ENCODE data around the gene PNKP.

The PNKP gene

DNA sequence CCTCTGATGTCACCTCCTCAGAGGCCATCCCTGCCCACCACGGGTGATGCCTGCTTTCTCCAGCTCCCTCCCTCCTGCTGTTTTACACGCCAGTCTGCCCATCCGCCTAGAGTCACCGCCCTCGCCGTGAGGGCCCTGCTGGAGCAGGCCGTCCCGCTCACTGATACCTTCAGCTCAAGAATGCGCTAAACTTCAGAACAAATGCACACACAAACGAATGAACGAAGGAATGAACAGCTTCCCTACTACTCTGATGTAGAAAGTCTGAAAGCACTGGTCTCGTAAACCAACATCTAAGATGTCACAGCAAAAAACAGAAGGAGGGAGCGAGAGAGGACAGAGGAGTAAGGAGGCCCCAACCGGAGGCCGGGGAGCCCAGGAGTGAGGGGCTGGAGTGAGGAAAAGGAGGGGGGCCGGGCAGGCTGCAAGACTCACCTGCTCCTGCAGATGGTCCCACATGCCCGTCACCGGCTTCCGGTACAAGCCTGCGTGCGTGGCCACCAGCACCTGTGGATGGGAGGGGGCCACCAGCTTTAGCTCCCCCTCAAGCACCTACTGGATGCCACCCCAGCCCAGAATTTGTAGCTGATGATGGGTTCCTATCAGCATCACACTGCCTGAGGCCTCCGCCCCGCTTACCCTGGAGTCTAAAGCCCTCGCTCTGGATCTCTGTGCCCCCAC, 4.0 kb downstream of the PNKP start:
- no peak overlapping the region for H3K4me3 ChIP-seq
- H3K27ac ChIP-seq, result no peak overlapping the region

DNA sequence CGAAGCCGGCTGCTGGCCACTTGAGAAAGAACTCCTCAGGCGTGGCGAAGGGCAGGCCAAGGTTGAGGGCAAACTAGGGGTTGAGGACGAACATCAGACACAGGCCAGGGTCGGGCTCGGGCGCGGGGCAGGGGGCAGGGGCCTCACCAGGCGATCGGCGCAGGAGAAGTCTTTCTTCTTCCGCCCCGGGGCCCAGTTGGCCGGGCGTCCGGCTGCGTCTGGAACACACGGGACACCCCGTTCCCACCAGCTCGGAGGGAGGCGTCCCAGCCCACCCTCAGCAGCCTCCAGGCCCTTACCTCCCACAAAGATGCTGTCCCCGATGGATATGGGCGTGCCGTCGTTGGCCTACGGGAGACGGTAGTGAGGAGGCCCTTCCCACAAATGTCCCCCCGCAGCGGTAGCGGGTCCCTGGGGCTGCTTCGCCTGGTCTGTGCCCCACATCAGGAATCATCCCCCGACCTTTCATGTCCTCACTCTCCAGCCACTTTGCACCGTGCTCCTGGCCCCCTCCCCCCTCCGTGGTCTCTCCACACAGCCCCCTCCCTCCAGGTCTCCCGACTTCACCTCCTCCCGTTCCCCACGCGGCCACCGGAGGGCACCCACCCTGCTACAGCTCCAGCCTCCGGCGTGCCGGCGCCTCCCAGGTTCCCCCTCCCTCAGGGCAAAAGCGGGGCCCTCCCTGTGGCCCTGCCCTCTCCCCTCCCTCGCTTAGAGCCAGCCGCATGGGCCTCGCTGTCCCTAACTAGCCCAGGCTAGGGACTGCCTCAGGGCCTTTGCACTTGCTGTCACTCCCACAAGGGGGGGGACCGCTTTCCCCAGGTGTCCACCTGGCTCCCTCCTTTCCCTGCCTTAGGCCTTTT, 4.8 kb downstream of the PNKP start:
- no peak overlapping the region for H3K4me3 ChIP-seq
- H3K27ac ChIP-seq, result no peak overlapping the region

DNA sequence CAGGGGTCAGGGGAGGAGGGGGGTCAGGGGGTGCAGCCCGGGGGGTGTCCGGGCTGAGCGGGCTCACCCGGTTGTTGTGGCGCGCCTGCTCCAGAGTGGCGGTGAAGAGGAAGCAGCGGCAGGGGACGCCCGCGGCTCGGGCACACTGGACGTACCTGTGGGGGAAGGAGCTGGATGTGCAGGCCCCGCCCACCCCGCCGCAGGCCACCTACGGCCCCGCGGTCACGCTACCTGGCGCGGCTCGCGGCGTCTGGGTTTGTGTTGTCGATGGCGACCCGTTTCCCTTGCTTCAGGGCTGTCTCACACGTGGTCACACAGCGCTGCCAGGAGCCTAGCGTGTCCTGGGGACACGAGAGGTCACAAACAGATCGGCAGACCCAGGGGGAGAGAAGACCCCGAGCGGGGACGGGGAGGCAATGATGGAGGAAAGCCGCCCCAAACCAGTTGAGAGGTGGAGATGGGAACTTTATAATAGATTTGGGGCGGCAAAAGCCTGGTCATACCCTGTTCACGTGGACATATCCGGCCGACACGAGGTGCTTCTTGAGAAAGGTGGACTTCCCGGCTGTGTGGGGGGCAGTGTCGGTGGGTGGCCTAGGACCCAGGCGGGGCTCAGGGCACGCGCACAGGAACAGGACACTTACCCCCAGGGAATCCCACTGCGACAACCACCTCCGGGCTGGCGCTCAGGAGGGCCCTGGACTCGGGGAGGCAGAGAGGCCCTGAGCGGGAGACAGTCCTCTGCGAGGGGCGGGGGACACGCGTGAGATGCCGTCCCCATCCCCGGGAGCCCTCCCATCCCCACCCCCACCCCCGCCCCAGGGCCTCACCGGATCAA, 5.6 kb downstream of the PNKP start:
- no peak overlapping the region for H3K4me3 ChIP-seq
- peak overlapping the region in 3 of 21 experiments; percentile 6 to 31 (median 14) for H3K27ac ChIP-seq

DNA sequence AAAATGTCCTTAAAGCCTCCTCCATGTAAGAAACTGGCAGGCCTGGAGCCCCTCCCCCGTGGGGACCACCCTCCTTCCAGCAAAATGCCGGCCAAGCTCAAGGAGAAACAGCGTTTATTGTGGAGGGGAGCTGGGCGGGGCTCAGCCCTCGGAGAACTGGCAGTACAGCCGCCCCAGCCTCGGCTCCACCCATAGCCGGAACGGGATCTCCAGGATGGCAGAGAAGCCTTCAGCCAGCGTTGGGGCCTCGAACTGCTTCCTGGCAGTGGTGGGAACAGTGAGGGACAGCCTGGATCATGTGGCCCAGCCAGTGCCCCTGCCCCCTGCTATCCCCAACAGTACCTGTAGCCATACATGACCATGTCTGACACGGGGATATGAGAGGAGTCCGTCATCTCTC, 6.3 kb downstream of the PNKP start:
- Histone ChIP-seq H3K4me3 (no peak overlapping the region), H3K27ac (peak overlapping the region in 6 of 21 experiments; percentile 6 to 31 (median 17))

DNA sequence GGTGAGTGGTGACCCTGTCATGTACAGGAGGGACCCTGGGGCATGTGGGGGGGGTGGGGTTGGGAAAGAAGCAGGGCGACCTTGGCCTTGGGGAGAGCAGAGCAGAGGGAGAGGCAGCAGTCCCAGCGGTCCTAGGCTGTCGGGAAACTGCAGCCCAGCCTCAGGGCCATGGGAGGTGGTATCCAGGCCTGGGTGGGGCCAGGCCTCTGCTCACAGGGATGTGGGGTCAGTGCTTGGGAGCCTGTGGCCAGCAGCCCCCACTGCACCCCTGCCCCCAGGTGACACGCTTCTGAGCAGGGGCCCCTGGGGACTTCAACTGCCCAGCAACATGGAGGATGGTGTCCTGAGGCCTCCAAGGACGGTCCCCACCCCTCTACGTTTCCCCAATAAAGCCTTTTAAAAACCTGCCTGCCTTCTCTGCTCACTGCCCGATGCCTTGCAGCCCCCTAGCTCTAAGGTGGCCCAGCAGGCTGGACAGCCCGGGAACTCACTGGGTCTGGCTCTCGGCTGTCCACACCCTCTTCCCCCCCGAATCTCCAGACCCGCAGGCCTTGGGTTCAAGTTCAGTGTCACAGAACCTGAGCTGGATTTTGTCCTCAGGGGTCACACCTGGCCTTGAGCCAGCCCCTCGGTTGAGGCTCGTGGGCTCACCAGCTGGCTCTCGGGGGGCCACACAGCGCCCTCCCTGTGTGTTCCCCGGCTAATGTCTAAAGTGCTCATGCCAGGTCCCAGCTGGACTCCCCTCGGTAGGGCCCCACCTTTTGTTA, 6.9 kb downstream of the PNKP start:
- H3K27ac ChIP-seq, result peak overlapping the region in 7 of 21 experiments; percentile 6 to 32 (median 20)

DNA sequence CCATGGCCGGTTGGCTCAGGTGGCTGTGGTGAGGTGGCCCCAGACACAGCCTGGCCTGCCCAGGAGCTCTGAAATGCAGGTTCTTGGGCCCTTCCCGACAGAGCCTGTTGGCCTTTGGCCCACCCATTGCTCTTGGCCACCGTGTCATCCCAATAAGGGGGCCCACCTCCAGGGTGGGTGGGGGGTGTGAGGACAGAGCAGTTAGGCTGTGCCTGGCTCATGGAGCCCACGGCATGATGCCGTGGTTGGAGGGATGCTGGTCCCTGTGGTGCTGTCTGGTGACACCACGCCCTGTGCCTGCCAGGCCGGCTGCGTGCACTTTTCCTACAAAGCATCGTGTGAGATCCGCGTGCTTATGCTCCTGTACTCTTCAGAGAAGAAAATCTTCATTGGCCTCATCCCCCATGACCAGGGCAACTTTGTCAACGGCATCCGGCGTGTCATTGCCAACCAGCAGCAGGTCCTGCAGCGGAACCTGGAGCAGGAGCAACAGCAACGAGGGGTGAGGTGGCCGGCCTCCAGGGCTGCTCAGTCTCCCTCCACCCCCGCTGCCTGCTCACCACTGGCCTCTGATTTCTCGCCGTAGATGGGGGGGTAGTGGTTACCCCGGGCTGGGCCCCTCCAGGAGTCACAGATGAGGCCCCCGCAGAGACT, 7.6 kb downstream of the PNKP start:
- peak overlapping the region in 1 of 21 experiments; percentile 32 for H3K27ac ChIP-seq

More for the DNA sequence above, 6.9 kb downstream of the PNKP start:
- no peak overlapping the region for H3K4me3 ChIP-seq

DNA sequence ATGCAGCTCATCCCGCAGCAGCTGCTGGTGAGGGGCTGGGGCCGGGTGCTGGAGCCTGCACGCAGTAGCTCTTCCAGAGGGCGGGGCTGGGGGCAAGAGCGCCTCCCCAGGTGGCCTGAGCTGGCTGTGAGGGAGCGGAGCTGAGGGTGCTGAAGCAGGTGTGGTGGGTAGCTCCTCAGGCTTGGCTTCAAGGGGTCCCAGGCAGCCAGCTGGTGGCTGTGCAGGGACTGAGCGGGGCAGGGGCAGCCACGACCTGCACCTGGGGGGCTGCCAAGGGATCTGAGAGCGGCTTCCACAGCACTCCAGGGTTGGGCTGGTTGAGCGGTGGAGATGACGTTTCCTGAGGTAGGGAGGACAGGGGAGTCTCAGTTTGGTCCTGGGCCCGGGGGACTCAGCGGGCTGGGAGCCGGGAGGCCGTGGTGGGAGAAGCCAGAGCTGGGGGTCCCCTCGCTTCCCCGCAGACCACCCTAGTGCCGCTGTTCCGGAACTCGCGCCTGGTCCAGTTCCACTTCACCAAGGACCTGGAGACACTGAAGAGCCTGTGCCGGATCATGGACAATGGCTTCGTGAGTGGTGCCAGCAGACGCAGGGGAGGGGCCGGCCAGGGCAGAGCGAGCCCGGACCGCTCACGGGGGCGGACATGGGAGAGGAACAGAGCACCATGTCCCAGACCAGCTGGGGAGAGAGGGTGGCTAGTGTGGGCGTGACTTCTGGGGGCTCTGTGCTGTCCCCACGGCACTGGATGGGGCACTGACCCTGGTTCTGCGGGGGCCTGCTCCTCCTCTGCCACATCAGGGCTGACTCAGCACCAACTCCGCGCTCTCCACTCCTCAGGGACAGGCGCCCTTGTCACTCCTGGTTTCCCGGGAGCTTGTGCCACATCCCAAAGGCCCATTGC, 9.0 kb downstream of the PNKP start:
- H3K4me3 ChIP-seq, result no peak overlapping the region
- H3K27ac ChIP-seq, result no peak overlapping the region

More for the DNA sequence above, 7.6 kb downstream of the PNKP start:
- no peak overlapping the region for H3K4me3 ChIP-seq

DNA sequence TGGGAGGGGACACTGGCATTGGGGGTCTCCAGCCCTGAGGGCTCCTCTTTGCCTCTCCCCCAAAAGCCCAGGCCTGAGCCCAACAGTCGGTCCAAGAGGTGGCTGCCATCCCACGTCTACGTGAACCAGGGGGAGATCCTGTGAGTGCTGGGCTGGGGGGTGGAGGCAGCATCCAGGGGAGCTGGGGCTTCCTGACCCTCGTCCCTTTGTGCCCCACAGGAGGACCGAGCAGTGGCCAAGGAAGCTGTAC, 9.6 kb downstream of the PNKP start:
- H3K4me3 ChIP-seq, result no peak overlapping the region
- H3K27ac ChIP-seq, result no peak overlapping the region

DNA sequence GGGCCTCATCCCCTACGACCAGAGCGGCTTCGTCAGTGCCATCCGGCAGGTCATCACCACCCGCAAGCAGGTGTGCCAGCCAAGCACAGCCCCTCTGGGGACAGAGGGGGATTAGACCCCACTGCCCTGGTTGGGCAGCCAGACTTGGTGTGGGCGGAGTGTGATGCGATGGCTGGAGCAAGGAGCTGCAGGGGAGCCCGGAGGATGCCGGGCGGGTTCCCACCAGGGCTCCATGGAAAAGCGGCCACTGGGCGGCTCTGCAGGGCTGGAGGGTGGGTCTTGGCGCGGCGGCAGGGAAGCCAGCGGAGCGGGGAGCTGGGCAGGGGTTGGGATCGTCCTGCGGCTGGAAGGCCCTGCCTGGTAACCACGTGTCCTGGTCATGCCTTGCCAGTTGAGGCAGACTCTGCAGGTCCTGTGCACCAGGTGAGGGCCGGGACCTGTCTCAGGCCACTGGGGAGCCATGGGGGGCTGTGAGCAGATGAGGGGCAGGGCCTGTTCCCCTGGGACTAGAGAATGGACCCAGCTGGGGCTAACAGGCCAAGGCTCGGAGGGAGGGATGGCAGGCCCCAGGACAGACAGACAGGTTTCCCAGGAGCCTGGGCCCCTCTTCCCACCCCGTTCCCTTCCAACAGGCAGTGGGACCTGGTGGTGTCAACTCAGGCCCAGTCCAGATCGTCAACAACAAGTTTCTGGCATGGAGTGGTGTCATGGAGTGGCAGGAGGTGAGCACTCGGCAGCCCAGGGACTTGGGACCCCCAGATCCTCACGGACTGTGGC, 10.1 kb downstream of the PNKP start:
- Histone ChIP-seq H3K27ac (no peak overlapping the region), H3K4me3 (no peak overlapping the region)

DNA sequence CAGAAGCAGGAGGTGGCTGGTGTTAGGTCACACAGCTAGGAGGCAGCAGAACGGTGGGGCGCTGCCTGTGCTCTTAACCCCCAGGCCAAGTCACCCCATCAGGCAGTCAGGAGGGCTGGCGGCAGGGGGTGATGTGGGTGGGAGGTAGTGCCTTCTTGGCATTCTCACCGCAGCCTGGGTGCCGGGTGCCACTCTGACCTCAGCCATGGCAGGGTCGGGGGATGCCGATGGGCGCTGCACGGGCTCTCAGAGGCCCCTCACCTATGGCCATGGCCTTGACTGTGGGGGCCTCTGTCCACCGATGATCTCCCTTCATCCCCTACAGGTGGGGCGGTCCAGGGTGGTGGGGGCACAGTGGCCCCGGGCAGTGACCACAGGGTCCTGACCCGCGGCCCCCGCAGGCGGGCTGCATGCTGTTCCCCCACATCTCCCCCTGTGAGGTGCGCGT, 10.8 kb downstream of the PNKP start:
- no peak overlapping the region for H3K4me3 ChIP-seq
- H3K27ac ChIP-seq, result no peak overlapping the region

DNA sequence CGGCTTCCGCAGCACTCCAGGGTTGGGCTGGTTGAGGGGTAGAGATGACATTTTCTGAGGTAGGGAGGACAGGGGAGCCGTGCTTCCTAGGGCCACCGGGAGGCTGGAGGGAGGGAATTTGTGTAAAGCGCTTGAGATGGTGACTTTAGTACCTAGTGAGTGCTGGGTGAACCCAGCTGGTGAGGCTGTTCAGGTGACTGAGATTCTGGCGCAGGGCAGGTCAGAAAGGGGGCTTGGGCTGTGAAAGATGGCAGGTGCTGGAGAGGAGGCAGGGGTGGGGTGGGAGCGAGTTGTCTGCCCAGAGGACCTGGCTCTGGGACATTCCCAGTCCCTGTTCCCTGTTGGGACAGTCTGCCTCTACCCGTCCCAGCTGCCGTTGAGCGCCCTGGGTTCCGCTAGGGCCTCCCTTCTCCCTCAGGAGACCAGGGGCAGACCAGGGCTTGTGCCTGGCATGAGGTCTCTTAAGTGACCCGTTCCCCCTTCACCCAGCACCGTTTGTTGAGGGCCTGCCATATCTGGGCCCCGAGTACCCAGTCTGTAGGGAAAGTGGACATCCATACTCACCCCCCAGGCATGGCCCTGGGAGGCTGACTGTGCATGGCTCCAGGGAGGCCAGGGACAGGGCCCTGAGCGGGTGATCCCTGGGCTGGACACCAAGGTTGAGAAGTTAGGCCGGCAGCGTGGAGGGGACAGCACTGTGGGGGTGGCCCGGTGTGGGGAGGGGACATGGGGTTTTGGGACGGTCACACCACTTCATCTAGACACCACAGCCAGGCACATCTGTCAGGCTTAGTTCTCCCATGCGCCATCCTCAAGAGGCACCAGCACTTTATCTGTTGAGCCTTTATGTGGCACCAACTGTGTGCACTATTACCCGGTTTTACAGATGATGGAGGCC, 11.5 kb downstream of the PNKP start:
- H3K4me3 ChIP-seq, result no peak overlapping the region
- H3K27ac ChIP-seq, result no peak overlapping the region

DNA sequence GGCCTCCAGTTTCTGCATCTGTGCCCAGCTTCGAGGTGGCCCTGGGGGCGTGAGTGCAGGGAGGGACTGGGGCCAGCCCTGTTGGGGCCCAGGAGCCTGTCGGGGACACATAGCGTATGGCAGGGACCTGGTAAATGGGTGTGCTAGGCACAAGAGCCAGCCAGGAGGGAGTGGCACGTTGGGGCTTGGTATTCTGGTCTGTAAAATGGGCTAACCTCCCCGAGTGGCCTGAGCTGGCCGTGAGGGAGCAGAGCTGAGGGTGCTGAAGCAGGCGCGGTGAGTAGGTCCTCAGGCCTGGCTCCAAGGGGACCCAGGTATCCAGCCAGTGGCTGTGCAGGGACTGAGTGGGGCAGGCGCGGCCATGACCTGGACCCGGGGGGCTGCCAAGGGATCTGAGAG, 12.1 kb downstream of the PNKP start:
- Histone ChIP-seq H3K27ac (peak overlapping the region in 1 of 21 experiments; percentile 49), H3K4me3 (no peak overlapping the region)

DNA sequence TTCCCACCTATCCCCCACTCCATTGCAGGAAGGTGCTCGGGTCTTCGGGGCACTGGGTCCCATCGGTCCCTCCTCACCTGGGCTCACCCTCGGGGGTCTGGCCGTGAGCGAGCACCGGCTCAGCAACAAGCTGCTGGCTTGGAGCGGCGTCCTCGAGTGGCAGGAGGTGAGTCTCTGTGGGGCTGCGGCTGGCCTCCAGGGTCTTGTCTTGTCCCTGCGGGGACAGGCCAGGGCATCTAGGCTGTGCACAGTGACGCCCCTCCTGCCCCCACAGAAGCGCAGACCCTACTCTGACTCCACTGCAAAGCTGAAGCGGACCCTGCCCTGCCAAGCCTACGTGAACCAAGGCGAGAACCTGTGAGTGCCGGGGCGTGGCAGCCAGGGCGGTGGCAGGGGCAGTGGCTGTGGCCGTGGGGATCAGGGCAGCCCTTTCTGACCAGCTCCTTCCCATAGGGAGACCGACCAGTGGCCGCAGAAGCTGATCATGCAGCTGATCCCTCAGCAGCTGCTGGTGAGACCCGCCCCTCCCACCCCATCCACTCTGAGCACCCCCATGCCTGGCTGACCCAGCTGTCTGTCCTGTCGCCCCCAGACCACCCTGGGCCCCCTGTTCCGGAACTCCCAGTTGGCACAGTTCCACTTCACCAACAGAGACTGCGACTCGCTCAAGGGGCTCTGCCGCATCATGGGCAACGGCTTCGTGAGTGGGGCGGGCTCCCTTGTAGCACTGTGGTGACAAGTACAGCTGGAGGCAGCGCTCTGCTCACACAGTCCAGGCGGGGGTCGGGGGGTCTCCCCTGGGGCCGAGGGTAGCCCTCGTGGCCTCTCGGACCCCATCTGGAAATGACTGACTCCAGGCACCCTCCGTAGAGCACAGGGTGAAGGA, 12.8 kb downstream of the PNKP start:
- H3K27ac ChIP-seq, result peak overlapping the region in 1 of 21 experiments; percentile 49
- no peak overlapping the region for H3K4me3 ChIP-seq

DNA sequence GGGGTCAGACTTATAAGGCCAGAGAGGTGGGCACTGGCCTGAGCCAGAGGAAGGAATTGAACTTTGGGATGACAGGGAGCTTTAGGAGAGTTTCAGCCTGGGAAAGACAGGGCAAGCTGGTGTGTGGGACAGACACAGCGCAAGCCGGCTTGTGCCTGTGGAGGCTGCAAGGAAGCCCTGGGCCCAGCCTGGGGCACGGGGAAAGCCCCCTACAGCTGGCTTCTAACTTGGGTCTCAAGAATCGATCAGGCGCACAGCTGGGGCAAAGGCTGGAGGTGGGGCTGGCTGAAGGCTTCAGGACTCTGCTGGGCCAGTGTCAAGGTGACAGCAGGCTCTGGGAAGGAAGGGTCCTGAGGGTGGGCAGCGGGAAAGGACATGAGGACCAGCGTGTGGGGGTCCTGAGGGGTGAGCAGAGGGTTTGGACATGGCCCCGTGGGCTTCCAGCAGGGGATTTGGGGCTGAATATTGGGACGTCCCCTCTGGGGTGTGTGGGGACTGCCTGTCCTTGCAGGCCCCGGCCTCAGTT, 13.5 kb downstream of the PNKP start:
- H3K27ac ChIP-seq, result peak overlapping the region in 1 of 21 experiments; percentile 6
- no peak overlapping the region for H3K4me3 ChIP-seq

DNA sequence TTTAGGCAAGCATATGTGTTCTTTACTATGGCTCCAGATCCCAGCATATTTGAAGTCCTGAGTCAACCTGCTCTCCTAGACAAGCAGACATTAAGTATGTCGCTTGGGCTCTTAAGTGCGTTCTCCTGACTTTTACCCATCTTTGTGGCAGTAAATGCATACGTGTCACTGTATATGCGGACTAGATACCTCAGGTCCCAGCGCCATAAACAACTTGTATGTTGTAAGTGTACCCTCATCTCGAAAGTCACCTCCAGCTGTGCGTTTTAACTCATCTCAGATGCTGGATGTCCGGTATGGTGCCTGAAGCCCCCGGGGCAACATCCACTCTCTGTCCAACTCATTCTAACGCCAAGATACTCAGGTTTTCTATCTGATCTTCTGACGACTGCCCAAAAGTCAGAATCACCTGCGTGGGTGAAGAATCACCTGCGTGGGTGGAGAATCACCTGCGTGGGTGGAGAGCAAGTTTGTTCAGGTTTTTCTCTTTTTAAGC, 14.7 kb downstream of the PNKP start:
- Histone ChIP-seq H3K27ac (no peak overlapping the region), H3K4me3 (peak overlapping the region in 2 of 7 experiments; percentile 94 to 97)
